A549 (cell line): ENCODE results near the gene NDUFS8. TPM values are rescaled to one million over a fixed set of nuclear protein-coding genes. Genes with fewer than 3 reads are reported as not detected.

ENCODE experiments used
- ATAC-seq, 2 experiments: fragments of 200-7000 bp in 1 of 2; fragments of >200 bp in 1 of 2; cut with Nextera tagmentation in 1 of 2; cut with Tn5 transposase in 1 of 2; 3 replicates each; pipeline versions ENCODE4 v1.8.0 to v1.9.1; 2018 to 2020; ENCODE audit warnings: mild to moderate bottlenecking in 1 of 2, moderate library complexity in 1 of 2
- CTCF ChIA-PET: fragments of 300-600 bp; sonication (Branson Sonifier 250); formaldehyde crosslinking; extraction: SDS; loops from one replicate; lab custom pipeline; 2021; ENCODE audit warnings: antibody characterized with exemption, inconsistent platforms; lab: Yijun Ruan, JAX
- POLR2A ChIA-PET: fragments of 350-600 bp; formaldehyde crosslinking; extraction: SDS; loops from one replicate; lab custom pipeline; 2021; ENCODE audit warnings: antibody characterized with exemption, inconsistent platforms; lab: Yijun Ruan, JAX
- DNase-seq, 2 experiments: peaks; one replicate each; pipeline versions ENCODE4 v3.0.0 to v3.0.0-alpha.2; 2011 to 2016; ENCODE audit warnings: low read depth in 1 of 2, low spot score in 1 of 2
- FAIRE-seq: peaks from 2 replicates; lab custom pipeline; 2011; peaks lifted over from hg19 to GRCh38; lab: Jason Lieb, UNC
- H3K27ac ChIP-seq, 2 experiments: fragments of >200 bp; sonication (Bioruptor Twin); formaldehyde crosslinking; 3 replicates each; pipeline ENCODE4 v1.5.1; 2016 to 2017
- H3K4me1 ChIP-seq: fragments of >200 bp; sonication (Bioruptor Twin); formaldehyde crosslinking; 3 replicates; pipeline ENCODE4 v1.6.1; 2016
- H3K4me2 ChIP-seq: fragments of >200 bp; sonication (Bioruptor Twin); formaldehyde crosslinking; 3 replicates; pipeline ENCODE4 v1.6.1; 2016
- H3K4me3 ChIP-seq: fragments of >200 bp; sonication (Bioruptor Twin); formaldehyde crosslinking; 3 replicates; pipeline ENCODE4 v1.5.1; 2016
- H3K9me3 ChIP-seq: fragments of >200 bp; sonication (Bioruptor Twin); formaldehyde crosslinking; 3 replicates; pipeline ENCODE4 v1.6.1; 2016
- ATOH8 ChIP-seq: fragments of 250-450 bp; sonication (Bioruptor Pico); IDR thresholded peaks from 2 replicates; pipeline ENCODE4 v1.5.0; 2020; ENCODE audit warnings: low read depth, mild to moderate bottlenecking, moderate library complexity
- E2F6 ChIP-seq: IDR thresholded peaks from 2 replicates; pipeline ENCODE4 v1.6.1; 2012; ENCODE audit warnings: low read depth, borderline replicate concordance
- EHMT2 ChIP-seq: fragments of 200-600 bp; sonication (generic); IDR thresholded peaks from 2 replicates; pipeline ENCODE4 v1.6.1; 2016; ENCODE audit warnings: antibody characterized with exemption, low read depth, mild to moderate bottlenecking, moderate library complexity
- FOSL2 ChIP-seq, 2 experiments: fragments of 450-650 bp in 1 of 2; fragments of >200 bp in 1 of 2; sonication (Bioruptor Twin) in 1 of 2; formaldehyde crosslinking; IDR thresholded peaks; 2 replicates each; pipeline versions ENCODE4 v1.5.0 to v1.6.1; 2016 to 2020; ENCODE audit warnings: mild to moderate bottlenecking in 1 of 2, moderate library complexity in 1 of 2
- FOXS1 ChIP-seq: fragments of 250-450 bp; sonication (Bioruptor Pico); IDR thresholded peaks from 2 replicates; pipeline ENCODE4 v1.5.0; 2020; ENCODE audit warnings: mild to moderate bottlenecking, moderate library complexity
- HEYL ChIP-seq: fragments of 250-450 bp; sonication (Bioruptor Pico); IDR thresholded peaks from 2 replicates; pipeline ENCODE4 v1.8.0; 2021; ENCODE audit warnings: mild to moderate bottlenecking, moderate library complexity
- HOXB5 ChIP-seq: fragments of 250-450 bp; sonication (Bioruptor Pico); IDR thresholded peaks from 2 replicates; pipeline ENCODE4 v1.5.0; 2020; ENCODE audit warnings: mild to moderate bottlenecking, moderate library complexity
- JUN ChIP-seq, 2 experiments: fragments of >200 bp; sonication (Bioruptor Twin); formaldehyde crosslinking; IDR thresholded peaks; 2 replicates in 1 of 2; 3 replicates in 1 of 2; pipeline ENCODE4 v1.6.1; 2016 to 2017
- JUNB ChIP-seq: fragments of >200 bp; sonication (Bioruptor Twin); formaldehyde crosslinking; IDR thresholded peaks from 2 replicates; pipeline ENCODE4 v1.6.1; 2016
- MAFK ChIP-seq: fragments of 450-650 bp; IDR thresholded peaks from 2 replicates; pipeline ENCODE4 v1.6.1; 2014; ENCODE audit not compliant: partially characterized antibody
- MAZ ChIP-seq: fragments of 150-350 bp; IDR thresholded peaks from 2 replicates; pipeline ENCODE4 v1.6.1; 2014; ENCODE audit warnings: antibody characterized with exemption, low read depth, low read length, borderline replicate concordance
- RCOR1 ChIP-seq: fragments of 150-350 bp; IDR thresholded peaks from 2 replicates; pipeline ENCODE4 v1.6.1; 2014; ENCODE audit warnings: antibody characterized with exemption, low read length, low read depth
- SMC3 ChIP-seq: fragments of >200 bp; sonication (Bioruptor Twin); formaldehyde crosslinking; IDR thresholded peaks from 3 replicates; pipeline ENCODE4 v1.6.1; 2018; ENCODE audit warnings: inconsistent platforms
- SREBF2 ChIP-seq: fragments of 450-650 bp; IDR thresholded peaks from 2 replicates; pipeline ENCODE4 v1.6.1; 2014; ENCODE audit warnings: mild to moderate bottlenecking, moderate library complexity
- TFCP2L1 ChIP-seq: fragments of 250-450 bp; sonication (Bioruptor Pico); IDR thresholded peaks from 2 replicates; pipeline ENCODE4 v1.5.0; 2021; ENCODE audit warnings: mild to moderate bottlenecking
- TP53 ChIP-seq: fragments of 250-450 bp; sonication (Bioruptor Pico); IDR thresholded peaks from 2 replicates; pipeline ENCODE4 v1.5.0; 2021; ENCODE audit warnings: mild to moderate bottlenecking, moderate library complexity
- ZC3H11A ChIP-seq: fragments of 450-650 bp; IDR thresholded peaks from 2 replicates; pipeline ENCODE4 v1.6.1; 2014; ENCODE audit warnings: antibody characterized with exemption, mild to moderate bottlenecking
- ZFP36 ChIP-seq: fragments of 450-650 bp; IDR thresholded peaks from 2 replicates; pipeline ENCODE4 v1.6.1; 2014; ENCODE audit warnings: borderline replicate concordance; ENCODE audit not compliant: partially characterized antibody
- ZSCAN20 ChIP-seq: fragments of 250-450 bp; sonication (Bioruptor Pico); IDR thresholded peaks from 2 replicates; pipeline ENCODE4 v1.8.0; 2022; ENCODE audit warnings: mild to moderate bottlenecking, moderate library complexity
- WGBS: methylation state at CpG from one replicate; pipeline ENCODE4 v1.1.6; 2017; ENCODE audit errors: missing lambda C conversion rate; 5-methylcytosine and 5-hydroxymethylcytosine counted together
- polyA plus RNA-seq, 4 experiments: library from polyadenylated mRNA; depleted of rRNA in 3 of 4; stranded (reverse); fragments of >200 nt; fragmentation: RNase III in 1 of 4; extraction: RNeasy Plus Mini Kit Qiagen cat#74134 plus additional on column Dnase treatment in 1 of 4; gene quantifications; 2 replicates in 3 of 4; 3 replicates in 1 of 4; pipeline ENCODE4 v1.2.3, GENCODE V29; 2011 to 2017
- TF ChIP-seq, protein P1 (sequence below): fragments of 200-600 bp; sonication (generic); IDR thresholded peaks from 2 replicates; pipeline ENCODE4 v1.6.1; 2016; ENCODE audit warnings: antibody characterized with exemption, mild to moderate bottlenecking, moderate library complexity

Gene NDUFS8
- polyA plus RNA-seq, 2 of the 4 experiments (the other 2 are of a cell fraction) = 71.0 to 298 TPM

DNA sequence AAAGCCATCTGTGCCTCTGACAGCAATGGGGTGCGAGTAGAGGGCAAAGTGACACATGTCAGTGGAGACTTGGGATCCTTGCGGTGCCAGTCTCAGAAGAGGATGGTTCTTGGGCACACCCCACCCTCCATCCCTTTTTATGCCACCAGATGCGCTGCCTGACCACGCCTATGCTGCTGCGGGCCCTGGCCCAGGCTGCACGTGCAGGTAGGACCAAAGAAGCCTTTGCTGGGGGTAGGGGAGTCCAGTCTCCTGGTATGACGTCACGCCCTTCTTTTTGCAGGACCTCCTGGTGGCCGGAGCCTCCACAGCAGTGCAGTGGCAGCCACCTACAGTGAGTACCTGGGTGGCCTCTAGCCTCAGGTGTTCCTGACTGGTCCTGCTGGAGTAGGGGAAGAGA is 1.5 kb downstream of the NDUFS8 start (continued):
- TF ChIP-seq, protein P1, sequence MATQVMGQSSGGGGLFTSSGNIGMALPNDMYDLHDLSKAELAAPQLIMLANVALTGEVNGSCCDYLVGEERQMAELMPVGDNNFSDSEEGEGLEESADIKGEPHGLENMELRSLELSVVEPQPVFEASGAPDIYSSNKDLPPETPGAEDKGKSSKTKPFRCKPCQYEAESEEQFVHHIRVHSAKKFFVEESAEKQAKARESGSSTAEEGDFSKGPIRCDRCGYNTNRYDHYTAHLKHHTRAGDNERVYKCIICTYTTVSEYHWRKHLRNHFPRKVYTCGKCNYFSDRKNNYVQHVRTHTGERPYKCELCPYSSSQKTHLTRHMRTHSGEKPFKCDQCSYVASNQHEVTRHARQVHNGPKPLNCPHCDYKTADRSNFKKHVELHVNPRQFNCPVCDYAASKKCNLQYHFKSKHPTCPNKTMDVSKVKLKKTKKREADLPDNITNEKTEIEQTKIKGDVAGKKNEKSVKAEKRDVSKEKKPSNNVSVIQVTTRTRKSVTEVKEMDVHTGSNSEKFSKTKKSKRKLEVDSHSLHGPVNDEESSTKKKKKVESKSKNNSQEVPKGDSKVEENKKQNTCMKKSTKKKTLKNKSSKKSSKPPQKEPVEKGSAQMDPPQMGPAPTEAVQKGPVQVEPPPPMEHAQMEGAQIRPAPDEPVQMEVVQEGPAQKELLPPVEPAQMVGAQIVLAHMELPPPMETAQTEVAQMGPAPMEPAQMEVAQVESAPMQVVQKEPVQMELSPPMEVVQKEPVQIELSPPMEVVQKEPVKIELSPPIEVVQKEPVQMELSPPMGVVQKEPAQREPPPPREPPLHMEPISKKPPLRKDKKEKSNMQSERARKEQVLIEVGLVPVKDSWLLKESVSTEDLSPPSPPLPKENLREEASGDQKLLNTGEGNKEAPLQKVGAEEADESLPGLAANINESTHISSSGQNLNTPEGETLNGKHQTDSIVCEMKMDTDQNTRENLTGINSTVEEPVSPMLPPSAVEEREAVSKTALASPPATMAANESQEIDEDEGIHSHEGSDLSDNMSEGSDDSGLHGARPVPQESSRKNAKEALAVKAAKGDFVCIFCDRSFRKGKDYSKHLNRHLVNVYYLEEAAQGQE = no peak
- TF ChIP-seq FOSL2 (IDR thresholded peaks at IDR 0.05) (no peak), FOSL2 (CRISPR knock-in tag; IDR thresholded peaks at IDR 0.05) (no peak), JUNB (no peak), MAFK (no peak), SMC3 (no peak), SREBF2 (no peak)

GRCh38 chr11:68032997-68033707 is 2.7 kb downstream of the NDUFS8 start:
- Histone ChIP-seq H3K4me3 (no peak overlapping the region), H3K27ac (peak overlapping the region in 1 of 2 experiments; percentile 98; a peak in 3 of 6 replicates), H3K4me2 (no peak overlapping the region), H3K4me1 (peaks cover 50% of the 10 kb centered on the region), H3K9me3 (no peaks in the 10 kb centered on the region)
- FAIRE-seq = no peak
- CTCF ChIA-PET = interaction anchor here (0.8 to 1.5 kb wide), 5 partner anchors 10 to 265 kb away, joined by 3 to 4 read pairs (median 3); partner anchors contain the start of gene ALDH3B1
- no peak for ATAC-seq
- POLR2A ChIA-PET = no interaction called here
- DNase-seq = no peak
- 92% methylated on average over 28 of the region's 29 CpGs for WGBS
- TF ChIP-seq EHMT2 = no peak
- TF ChIP-seq FOSL2 (IDR thresholded peaks at IDR 0.05) = no peak
- TF ChIP-seq FOSL2 (CRISPR knock-in tag; IDR thresholded peaks at IDR 0.05) = no peak
- no peak for TF ChIP-seq ZSCAN20 (CRISPR knock-in tag)
- TF ChIP-seq TP53 (CRISPR knock-in tag) = no peak
- no peak for TF ChIP-seq FOXS1 (CRISPR knock-in tag)
- no peak for TF ChIP-seq E2F6
- no peak for TF ChIP-seq SMC3
- no peak for TF ChIP-seq JUN (IDR thresholded peaks at IDR 0.05)
- no peak for TF ChIP-seq RCOR1
- no peak for TF ChIP-seq ZFP36
- TF ChIP-seq MAZ = no peak
- TF ChIP-seq ATOH8 = no peak
- no peak for TF ChIP-seq ZC3H11A
- TF ChIP-seq JUNB = no peak
- TF ChIP-seq HOXB5 (CRISPR knock-in tag) = no peak
- no peak for TF ChIP-seq TFCP2L1 (CRISPR knock-in tag)
- TF ChIP-seq, protein P1 = no peak
- no peak for TF ChIP-seq MAFK
- no peak for TF ChIP-seq HEYL (CRISPR knock-in tag)
